H1 (cell line): Measurements from ENCODE around the gene ANXA4.

Experiments
- BRCA1 ChIP-seq: IDR thresholded peaks from 2 replicates; pipeline ENCODE4 v1.6.1; 2012; ENCODE audit warnings: low read depth, low read length, improper control_type of control experiment
- CTCF ChIP-seq, 3 experiments: IDR thresholded peaks; 1 replicate in 2 of 3; 2 replicates in 1 of 3; pipeline versions ENCODE4 v1.5.1 to v1.6.1; 2011; ENCODE audit warnings: low read length in 3 of 3, mild to moderate bottlenecking in 3 of 3, inconsistent platforms in 2 of 3, low read depth in 1 of 3, moderate library complexity in 1 of 3; ENCODE audit not compliant: insufficient read depth in 1 of 3; ENCODE audit errors: control extremely low read depth in 1 of 3
- EP300 ChIP-seq, 2 experiments: IDR thresholded peaks; 1 replicate in 1 of 2; 2 replicates in 1 of 2; pipeline ENCODE4 v1.6.1; 2011 to 2012; ENCODE audit warnings: low read depth in 2 of 2, low read length in 2 of 2, mild to moderate bottlenecking in 2 of 2, borderline replicate concordance in 1 of 2, inconsistent platforms in 1 of 2, moderate library complexity in 1 of 2
- FOSL1 ChIP-seq: IDR thresholded peaks from 2 replicates; pipeline ENCODE4 v1.6.1; 2011; ENCODE audit warnings: mild to moderate bottlenecking, low read depth, low read length, moderate library complexity; ENCODE audit not compliant: insufficient read depth
- POLR2A ChIP-seq, 2 experiments: IDR thresholded peaks; 1 replicate in 1 of 2; 2 replicates in 1 of 2; pipeline ENCODE4 v1.6.1; 2011; ENCODE audit warnings: low read depth in 2 of 2, low read length in 2 of 2, mild to moderate bottlenecking in 2 of 2; ENCODE audit errors: control extremely low read depth in 1 of 2
- TEAD4 ChIP-seq: IDR thresholded peaks from 2 replicates; pipeline ENCODE4 v1.6.1; 2012; ENCODE audit warnings: low read depth, low read length, inconsistent platforms, mixed read lengths
- USF2 ChIP-seq: IDR thresholded peaks from 2 replicates; pipeline ENCODE4 v1.6.1; 2011; ENCODE audit warnings: low read length, improper control_type of control experiment

DNA sequence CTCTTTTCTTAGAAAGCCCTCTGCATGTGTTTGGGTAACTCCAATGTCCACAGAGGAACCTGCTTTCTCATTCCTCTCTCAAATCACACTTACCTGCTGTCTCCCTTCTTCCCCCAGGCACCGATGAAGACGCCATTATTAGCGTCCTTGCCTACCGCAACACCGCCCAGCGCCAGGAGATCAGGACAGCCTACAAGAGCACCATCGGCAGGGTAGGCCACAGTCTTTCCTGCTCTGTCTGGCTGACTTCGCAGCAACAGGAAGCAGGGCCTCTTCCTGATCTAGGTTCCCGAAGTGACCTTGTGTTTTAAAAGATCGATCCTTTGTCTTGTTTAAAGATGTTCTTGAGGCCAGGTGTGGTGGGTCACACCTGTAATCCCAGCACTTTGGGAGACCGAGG, 62.5 kb downstream of the ANXA4 start:
- no peak for TF ChIP-seq FOSL1
- no peak for TF ChIP-seq POLR2A (IDR thresholded peaks at IDR 0.05; ENCODE audit: control extremely low read depth in 1 of 2, low read depth in 2 of 2, low read length in 2 of 2)
- no peak for TF ChIP-seq BRCA1
- no peak for TF ChIP-seq EP300 (IDR thresholded peaks at IDR 0.05; ENCODE audit: borderline replicate concordance in 1 of 2, low read depth in 2 of 2, low read length in 2 of 2)
- TF ChIP-seq USF2, result no peak
- no peak for TF ChIP-seq TEAD4
- no peak for TF ChIP-seq CTCF (IDR thresholded peaks at IDR 0.05; ENCODE audit: control extremely low read depth in 1 of 3, insufficient read depth in 1 of 3, low read depth in 1 of 3, low read length in 3 of 3)
